Measurements from ENCODE around the gene S100A12.

GRCh38 chr1:153415850-153416570 is 40.6 kb upstream of the S100A12 start, which contains the start of gene S100A7A:
- TF ChIP-seq CTCF (IDR thresholded peaks at IDR 0.05) (no peak), POLR2A (IDR thresholded peaks at IDR 0.05) (no peak)
